GM10248 (cell line): Measurements from ENCODE around the gene DRAXIN.

Source experiments
- CTCF ChIA-PET: fragments of 300-600 bp; sonication (Branson Sonifier 250); formaldehyde crosslinking; extraction: SDS; loops from one replicate; lab custom pipeline; 2021; ENCODE audit warnings: antibody characterized with exemption; lab: Yijun Ruan, JAX
- POLR2A ChIA-PET: fragments of 350-650 bp; sonication (Branson Sonifier 250); formaldehyde crosslinking; extraction: SDS; loops from one replicate; lab custom pipeline; 2020; ENCODE audit warnings: antibody characterized with exemption; lab: Yijun Ruan, JAX
- DNase-seq: peaks from one replicate; pipeline ENCODE4 v3.0.0; 2012; ENCODE audit errors: extremely low spot score
- TF ChIP-seq, protein P1 (sequence below): IDR thresholded peaks from 2 replicates; pipeline ENCODE4 v1.5.1; 2012; ENCODE audit warnings: mild to moderate bottlenecking, low read depth; ENCODE audit errors: extremely low read depth, missing control alignments, control extremely low read depth

Gene DRAXIN

GRCh38 chr1:11740258-11741192 lies 49.0 kb downstream of the DRAXIN start:
- TF ChIP-seq, protein P1, sequence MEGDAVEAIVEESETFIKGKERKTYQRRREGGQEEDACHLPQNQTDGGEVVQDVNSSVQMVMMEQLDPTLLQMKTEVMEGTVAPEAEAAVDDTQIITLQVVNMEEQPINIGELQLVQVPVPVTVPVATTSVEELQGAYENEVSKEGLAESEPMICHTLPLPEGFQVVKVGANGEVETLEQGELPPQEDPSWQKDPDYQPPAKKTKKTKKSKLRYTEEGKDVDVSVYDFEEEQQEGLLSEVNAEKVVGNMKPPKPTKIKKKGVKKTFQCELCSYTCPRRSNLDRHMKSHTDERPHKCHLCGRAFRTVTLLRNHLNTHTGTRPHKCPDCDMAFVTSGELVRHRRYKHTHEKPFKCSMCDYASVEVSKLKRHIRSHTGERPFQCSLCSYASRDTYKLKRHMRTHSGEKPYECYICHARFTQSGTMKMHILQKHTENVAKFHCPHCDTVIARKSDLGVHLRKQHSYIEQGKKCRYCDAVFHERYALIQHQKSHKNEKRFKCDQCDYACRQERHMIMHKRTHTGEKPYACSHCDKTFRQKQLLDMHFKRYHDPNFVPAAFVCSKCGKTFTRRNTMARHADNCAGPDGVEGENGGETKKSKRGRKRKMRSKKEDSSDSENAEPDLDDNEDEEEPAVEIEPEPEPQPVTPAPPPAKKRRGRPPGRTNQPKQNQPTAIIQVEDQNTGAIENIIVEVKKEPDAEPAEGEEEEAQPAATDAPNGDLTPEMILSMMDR: no peak
- ChIA-PET CTCF (interaction anchor here (0.9 to 2.2 kb wide), 2 partner anchors 20 to 703 kb away, joined by 4 to 9 read pairs; no protein-coding TSS in a partner anchor), POLR2A (interaction anchor here (0.7 kb wide), 1 partner anchor 710 kb away, joined by 3 read pairs; no protein-coding TSS in a partner anchor)
- DNase-seq: no peak

GRCh38 chr1:11741482-11741881 lies 50.0 kb downstream of the DRAXIN start:
- POLR2A ChIA-PET: no interaction called here
- TF ChIP-seq, protein P1: no peak
- no peak for DNase-seq
- CTCF ChIA-PET: interaction anchor here (2.2 kb wide), 1 partner anchor 704 kb away, joined by 9 read pairs; no protein-coding TSS in a partner anchor

GRCh38 chr1:11741919-11742558 lies 50.5 kb downstream of the DRAXIN start:
- ChIA-PET CTCF (no interaction called here), POLR2A (no interaction called here)
- no peak for DNase-seq
- TF ChIP-seq, protein P1: no peak

DNA sequence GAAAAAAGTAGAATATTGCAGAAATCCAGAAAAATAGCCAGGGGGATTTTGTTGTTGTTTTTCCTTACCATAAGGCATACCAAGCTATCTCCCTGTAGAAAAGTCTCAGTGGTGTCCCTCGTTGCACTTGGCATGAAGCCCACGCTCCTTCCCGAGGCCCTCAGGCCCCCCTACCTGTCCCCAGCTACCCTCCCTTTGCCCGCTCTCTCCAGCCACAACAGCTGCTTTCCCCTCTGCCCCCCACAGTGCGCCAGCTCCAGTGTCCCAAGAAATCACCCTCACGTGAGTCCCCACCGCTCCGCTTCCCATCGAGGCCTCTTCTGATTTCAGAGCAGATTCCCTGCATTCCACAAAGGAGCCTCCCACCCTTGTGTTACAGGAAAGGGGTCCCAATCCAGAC lies 52.8 kb downstream of the DRAXIN start:
- CTCF ChIA-PET: interaction anchor here (1.3 kb wide), 1 partner anchor 25 kb away, joined by 5 read pairs; no protein-coding TSS in a partner anchor

DNA sequence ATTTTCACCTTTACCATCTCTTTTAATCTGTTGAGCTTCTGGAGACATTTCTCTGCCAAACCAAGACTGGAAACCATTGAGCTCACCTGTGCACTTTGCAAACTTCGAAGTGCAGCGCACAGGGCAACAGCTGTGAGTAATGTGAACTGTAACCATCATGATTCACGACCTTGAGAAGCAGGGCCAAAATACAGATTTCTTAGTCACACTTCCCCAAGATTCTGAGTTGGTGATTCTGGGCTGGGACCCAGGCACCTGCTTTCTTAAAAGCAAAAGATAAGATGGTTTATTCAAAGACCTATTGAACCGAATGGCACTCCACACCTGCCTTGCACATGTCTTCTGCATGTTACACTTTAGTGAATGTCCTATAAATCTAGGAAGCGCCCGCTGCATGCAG lies 54.6 kb downstream of the DRAXIN start:
- POLR2A ChIA-PET: interaction anchor here (0.6 kb wide), 1 partner anchor 464 kb away, joined by 6 read pairs; no protein-coding TSS in a partner anchor
- CTCF ChIA-PET: no interaction called here
- no peak for DNase-seq
- TF ChIP-seq, protein P1: no peak

More for the DNA sequence above, 52.8 kb downstream of the DRAXIN start:
- TF ChIP-seq, protein P1: no peak
- no peak for DNase-seq
- POLR2A ChIA-PET: no interaction called here

GRCh38 chr1:11746795-11747487 lies 55.4 kb downstream of the DRAXIN start:
- POLR2A ChIA-PET: interaction anchor here (0.6 kb wide), 1 partner anchor 214 kb away, joined by 3 read pairs; no protein-coding TSS in a partner anchor
- no peak for DNase-seq
- CTCF ChIA-PET: no interaction called here
- TF ChIP-seq, protein P1: no peak
